ENCODE data around the gene SPOCD1.

Gene SPOCD1

DNA sequence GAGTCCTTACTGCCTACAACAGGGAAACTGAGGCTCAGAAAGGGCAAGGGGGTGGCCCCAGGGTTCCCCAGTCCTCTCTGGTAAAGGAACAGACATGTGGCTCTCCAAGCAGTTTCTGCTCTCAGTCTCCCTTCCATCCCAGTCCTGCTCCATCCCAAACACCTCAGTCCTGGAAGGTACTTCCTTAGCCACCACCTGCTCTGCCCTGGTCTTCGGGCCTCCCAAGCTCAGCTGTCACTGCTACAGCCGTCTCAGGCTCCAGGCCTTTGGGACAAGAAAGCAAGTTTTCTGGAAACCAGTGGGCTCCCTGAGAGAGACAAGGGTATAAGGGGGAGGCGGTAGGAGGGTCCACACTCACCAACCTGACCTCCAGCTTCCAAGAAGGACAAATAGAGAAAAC is 28.6 kb downstream of the SPOCD1 start:
- no peak for DNase-seq (ENCODE audit: low spot score)

DNA sequence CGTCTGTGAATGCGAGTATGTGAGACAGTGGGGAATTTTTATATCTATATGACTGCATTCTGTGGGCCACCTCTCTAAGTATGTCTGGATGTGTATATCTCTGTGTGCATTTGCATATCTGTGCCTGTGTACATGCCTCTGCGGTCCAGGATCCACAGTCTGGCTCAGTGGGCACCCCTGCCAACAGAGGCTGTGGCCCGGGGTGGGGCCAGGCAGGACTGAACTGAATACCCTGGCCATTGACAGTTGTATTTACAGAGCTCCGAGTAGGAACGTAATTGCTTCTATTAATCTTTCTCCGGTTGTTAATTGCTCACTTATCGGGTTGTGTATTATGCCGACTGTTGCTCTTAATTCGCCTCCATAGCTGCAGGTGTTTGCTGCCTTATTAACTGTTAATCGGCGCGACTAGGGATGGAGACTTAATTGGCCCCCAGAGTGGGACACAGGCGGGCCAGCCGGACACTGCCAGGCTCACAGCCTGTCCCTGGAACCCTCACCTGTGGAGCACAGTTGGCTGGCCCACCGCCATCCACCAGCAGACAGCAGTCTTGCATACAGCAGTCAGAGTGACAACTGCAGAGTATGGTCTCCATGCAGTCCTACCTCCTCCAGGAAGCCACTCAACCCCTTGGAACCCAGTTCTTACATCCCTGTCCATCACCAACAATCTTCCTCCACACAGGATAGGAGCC is 29.3 kb downstream of the SPOCD1 start:
- no peak for DNase-seq (ENCODE audit: low spot score)

DNA sequence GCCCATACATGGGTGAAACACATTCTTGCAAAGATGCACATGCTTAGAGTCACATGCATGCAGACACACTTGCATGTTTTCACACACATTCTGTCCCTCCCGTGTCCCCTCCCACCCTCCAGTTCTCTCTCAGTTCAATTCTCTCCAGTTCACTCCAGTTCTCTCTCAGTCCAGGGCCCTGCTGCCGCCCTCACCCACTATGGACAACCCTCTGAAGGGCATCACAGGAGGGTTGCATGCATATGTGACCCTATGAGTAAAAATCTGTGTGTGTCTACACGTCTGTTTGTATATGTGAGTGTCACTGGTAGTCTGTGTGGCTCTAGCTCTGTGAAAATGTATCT is 29.9 kb downstream of the SPOCD1 start:
- no peak for DNase-seq (ENCODE audit: low spot score)

DNA sequence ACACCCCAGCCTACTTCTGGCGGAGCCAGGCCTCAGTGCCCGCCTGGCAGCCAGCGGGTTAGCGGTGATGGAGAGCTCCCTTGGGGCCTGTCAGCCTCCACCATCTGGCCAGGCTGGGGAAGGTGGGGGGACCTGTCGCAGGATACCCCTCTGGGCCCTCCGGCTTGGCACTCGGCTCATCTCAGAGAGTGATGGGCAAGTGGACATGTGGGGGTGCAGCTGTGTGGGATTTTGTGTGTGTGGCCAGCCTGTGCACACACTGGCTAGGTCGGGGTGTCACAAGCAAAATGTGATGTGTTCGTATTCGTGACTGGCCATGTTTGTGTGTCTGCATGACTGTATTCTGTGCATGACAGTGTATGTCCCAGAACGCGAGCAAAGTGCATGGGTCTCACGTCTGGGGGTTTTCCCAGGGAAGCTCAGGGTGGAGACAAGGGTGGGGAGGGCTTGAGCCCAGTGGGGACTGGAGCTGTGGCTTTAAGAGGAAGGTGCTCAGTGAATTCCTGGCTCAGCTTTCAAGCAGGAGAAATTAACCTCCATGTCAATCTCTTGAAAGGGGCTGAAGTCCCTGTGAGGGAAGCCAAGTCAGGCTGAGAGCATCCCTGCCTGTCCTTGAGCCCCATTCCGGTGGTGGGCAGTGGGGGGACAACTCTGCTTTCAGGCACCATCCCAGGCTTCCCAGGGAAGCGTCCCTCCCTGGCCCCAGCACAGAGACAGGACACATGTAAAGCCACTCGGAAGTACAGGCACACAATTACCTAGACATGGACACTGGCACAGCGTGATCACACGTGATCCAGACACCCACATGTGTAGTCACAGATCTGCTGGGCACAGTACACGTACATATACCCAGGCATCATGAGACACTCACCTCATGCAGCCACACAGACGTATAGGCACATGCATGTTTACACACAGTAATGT is 30.5 kb downstream of the SPOCD1 start:
- DNase-seq (ENCODE audit: low spot score), result no peak

DNA sequence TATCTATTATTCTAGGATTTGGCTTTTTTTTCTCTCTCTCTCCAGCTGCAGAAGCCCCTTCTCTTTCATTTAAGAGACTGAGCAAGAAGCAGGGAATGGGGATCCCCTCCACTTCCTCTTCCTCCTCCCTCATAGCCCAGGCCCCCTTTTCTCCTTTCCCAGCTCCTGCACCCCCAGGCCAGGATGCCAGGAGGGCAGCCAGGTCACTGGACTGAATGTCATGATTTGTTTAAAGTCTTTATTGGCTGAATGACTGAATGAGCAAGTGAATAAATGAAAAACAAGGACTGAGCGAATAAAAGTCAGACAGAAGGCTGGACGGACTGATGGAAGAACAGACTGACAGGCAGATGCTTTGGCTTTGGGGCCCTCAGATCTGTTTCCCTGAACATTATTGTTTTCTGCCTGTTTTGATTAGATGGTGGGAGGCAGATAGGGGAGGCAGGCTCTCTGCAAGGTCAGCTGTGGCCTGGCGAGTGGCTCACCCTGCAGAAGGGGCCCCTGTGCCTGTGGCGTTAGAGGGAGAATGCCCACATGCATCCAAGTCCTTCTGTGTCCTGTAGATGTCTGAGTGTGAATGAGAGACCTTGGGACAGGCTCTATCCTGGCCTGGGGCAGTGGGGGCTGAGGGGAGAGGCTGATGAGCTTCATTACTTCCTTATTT is 31.3 kb downstream of the SPOCD1 start:
- DNase-seq (ENCODE audit: low spot score), result no peak

DNA sequence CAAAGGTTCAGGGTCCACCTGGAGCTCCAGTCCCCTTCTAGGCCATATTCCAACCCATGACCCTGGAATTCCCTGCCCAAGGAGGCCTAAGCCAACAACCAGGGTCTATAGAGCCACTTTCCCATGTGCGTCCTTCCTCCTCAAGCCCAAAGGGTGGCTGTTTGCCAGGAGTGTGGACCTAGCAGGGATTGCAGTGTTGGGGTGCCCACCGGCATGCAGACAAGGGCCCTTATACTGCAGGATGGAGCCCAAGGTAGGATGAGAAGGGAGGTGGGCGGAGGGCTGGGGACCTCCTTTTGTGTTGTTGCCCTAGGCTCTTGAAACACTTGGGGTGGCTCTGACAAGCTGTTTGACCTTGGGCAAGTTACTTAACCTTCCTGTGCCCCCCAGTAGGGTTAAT is 32.0 kb downstream of the SPOCD1 start:
- DNase-seq (ENCODE audit: low spot score), result no peak

DNA sequence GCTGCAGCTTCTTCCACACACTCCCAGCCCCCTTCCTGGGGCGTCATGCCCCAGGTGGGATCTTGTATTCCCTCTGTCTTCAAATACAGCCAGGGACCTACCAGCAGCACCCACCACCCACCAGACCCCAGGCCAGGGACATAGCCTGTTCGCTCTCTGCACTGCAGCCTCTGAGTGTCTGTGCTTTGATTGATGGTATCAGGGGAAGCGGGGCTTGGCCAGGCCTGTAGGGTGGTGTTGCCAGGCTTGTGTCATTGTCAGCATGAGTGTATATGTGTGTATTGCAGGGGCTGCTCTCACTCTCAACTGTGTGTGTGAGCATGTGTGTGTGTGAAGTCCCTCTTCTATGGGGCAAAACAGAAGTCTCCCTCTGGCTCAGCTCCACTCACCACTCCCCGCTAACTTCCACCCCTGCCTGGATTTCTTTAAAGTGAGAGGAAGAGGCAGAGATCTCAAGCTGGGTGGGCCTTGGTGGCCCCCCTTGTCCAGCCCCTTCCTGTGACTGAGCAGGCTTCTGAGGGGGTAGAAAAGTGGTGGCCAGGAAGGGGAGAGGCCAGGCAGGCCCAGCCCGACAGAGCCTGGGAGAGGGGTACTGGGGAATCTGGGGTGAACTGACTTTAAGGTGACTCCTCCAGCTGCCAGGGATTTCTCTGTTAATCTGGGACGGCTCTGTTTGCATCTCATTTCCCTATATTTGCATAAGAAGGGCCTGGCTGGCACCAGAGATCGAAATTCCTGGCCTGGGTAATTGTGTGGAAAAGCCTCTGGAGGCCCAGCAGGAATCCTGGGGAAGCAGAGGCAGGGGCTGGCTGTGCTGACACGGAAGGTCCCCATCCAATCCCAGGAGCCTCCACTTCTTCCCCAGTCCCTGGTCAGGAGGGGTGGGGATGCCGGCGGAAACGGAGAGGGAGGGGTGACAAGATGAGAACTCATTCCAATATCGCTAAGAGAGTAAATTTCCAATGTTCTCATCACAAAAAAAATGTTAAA is 33.1 kb downstream of the SPOCD1 start:
- DNase-seq (ENCODE audit: low spot score), result no peak

DNA sequence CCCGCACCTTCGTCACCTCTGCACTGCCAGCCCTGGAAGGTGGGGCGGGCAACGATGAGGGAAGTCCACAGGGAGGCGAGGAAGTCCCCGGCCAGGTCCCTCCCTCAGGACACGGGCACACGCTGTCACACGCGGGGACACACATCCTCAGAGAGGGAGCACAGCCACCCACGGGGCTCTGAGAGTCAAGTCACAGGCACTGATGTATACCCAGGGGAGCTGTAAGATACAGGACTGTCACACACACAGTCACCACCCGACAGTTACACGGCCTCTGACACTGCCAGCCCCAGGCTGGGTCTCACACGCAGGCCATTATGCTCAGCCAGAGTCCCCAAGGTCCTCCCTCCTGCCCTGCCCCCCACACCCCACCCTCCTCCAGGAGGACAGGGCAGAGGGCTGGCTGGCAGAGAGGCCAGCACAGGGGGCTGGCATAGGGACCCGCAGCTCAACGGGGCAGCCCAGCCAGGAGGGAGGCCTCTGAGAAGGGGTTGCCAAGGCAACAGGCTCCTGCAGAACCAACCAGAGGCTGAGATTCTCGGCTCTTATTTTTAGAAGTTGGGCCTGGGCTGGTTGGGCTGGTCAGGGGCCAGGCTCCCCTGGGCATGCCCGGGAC is 34.0 kb downstream of the SPOCD1 start:
- no peak for DNase-seq (ENCODE audit: low spot score)

DNA sequence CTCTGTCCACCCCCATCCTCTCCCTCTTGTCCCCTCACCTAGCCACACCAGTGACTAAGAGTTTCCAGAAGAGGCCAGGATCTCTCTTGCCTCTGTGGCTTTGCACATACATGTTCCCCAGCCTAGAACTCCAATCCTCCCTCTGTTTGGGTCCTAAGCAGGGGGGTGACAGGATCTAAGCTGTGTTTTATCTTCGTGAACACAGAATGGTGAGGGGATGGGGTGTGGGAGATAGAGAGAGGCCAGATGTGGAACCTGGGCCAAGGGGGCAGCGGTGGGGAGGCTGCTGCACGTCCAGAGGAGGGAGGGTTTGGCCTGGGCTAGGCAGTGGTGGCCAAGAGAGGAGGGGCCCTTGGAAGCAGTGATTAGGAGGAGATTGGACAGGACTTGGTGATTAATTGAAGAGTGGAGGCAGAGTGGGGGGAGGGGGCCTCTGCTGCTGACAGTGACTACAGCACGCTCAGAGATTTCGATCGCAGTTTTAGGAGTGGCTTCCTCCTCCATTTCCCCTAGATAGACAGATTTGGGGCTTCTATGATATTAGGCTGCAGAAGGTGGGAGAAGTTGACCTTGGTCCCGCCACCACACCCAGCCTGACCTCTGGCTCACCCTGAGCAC is 34.6 kb downstream of the SPOCD1 start:
- DNase-seq (ENCODE audit: low spot score), result no peak

DNA sequence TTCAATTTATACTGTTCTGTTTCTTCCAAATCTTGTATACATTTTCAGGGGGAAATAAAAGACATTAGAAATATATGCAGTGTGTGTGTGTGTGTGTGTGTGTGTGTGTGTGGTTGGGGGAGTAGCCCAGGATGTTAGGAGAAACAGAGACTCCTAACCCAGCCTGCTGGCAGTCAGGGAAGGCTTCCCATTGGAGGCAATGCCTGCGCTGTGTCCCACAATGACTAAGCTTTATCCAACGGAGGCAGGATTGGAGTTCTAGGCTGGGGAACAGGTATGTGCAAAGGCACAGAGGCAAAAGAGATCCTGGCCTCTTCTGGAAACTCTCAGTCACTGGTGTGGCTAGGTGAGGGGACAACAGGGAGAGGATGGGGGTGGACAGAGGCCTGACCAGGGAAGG is 35.2 kb downstream of the SPOCD1 start:
- no peak for DNase-seq (ENCODE audit: low spot score)

DNA sequence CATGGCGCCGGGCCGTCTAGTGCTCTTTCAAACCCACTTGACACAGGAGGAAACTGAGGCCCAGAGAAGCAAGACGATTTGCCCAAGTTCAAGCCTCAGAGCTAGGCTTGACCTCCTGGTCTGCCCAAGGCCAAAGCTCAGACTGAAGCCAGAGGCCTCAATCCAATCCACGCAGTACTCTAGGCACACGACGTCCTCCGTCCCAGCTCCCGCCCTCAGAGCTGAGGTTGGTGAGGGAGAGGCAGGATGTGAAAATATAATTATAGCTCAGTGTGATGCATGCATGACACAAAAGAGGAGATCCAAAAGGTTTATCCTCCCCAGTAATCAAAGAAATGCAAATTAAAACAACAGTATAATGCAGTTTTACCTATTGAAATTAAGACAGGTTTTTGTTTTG is 36.1 kb downstream of the SPOCD1 start:
- no peak for DNase-seq (ENCODE audit: low spot score)

DNA sequence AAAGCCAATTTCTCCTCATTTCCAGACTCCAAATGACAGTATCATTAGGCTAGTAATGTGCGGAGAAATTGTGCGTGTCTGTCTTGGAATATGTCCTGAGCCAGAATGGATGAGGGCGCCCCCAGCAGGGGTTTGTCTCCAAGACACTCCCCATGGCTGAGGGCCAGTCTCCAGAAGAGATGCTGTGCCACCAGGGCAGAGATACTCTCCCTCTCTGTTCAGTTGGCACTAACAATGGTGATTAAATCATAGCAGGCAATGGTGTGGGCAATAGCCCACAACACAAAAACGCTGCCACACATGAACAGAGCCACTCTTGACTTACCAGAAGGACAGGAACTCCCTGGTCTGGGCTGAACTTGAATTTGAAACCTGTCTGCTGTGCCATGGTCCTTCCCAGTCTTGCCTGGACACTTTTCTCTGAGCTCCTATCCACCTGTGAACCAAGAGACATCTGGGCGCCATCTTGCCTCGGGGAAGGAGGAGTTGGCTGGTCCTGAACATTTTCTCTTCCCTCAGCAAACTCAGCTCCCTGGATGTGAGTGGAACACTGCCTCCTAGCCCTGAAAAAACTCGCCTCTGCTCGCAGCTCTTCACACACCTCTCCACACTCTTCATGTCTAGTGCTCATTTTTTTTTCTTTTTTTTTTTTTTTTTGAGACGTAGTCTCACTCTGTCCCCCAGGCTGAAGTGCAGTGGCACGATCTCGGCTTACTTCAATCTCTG is 36.9 kb downstream of the SPOCD1 start:
- no peak for DNase-seq (ENCODE audit: low spot score)

DNA sequence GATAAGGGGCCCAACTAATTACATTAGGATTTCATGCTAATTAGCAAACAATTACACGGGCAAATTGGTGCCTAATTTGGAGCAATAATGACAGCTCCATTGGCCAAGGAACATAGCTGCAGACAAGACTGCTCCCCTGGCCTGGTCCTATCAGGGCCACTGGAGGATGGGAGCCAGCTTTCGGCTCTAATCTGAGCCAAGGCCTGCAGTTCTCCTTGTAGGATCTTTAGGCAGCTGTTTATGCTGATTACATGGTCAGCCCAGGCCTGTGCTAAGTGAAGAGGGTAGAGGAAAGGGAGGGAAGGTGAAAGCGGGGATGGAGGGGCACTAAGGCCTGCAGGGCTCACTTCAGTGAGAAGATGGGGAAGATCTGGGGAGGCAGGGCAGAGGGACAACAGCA is 39.3 kb downstream of the SPOCD1 start:
- no peak for DNase-seq (ENCODE audit: low spot score)

DNA sequence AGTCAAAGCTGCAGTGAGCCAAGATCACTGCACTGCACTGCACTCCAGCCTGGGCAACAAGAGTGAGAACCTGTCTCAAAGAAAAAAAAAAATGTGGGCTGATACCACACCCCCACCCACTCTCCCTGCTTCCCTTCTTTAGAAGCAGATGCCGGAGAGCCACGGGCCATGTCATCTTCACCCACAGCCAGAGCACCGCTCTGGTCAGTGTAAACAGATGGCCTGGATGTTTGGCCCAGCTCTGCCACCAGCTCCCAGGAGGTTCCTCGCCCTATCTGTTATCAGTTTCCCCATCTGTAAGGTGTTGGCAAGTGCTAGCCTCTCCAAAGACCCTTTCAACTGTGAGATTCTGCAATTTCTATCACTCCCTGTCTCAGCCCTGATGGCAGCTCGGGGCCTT is 39.8 kb downstream of the SPOCD1 start:
- no peak for DNase-seq (ENCODE audit: low spot score)

DNA sequence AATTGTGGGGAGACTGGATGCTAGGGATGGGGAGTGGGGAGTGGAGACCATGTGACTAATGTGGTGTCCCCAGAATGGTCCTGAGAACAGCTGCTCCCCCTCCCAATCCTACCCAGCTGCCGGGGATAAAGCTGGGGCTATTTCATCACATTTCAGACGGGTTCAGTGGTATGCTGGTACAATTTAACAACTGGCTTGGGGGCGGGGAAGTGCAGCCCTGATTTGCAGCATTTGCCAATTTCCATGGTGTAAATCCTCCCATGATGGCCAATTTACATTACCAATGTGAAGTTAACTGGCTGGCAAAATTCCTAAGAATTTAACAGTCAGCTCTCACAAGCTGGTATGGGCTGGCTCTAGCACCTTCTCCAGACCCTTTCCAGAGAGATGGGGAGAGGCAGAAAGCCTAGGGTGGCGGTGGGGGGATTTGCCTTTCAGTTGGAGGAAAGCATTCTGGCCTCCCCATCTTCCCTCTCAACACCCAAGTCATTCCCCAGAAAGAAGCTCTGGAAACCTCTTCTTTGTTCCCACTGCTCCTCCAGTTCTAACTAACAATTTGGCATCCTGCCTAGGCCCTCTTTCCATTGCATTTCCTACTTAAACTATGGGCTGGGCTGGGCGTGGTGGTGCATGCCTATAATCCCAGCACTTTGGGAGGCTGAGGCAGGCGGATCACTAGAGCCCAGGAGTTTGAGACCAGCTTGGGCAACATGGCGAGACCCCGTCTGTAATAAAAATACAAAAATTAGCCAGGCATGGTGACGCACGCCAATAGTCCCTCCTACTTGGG is 40.4 kb downstream of the SPOCD1 start:
- DNase-seq (ENCODE audit: low spot score), result no peak

DNA sequence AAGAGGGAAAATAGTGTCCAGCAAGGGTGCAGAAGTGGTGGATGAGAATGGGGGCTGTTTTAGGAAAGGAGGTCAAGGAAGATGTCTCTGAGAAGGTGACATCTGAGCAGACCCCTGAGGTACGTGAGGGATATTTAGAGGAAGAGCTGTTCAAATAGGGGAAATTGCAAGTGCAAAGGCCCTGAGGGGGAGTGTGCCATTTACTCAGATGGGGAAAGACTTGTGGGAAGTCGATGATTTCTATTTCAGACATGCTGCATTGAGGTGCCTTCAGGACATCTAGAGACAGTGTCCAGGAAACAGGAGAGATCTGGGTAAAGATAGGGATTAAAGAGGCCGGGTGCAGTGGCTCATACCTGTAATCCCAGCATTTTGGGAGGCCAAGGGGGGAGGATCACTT is 41.3 kb downstream of the SPOCD1 start:
- no peak for DNase-seq (ENCODE audit: low spot score)

DNA sequence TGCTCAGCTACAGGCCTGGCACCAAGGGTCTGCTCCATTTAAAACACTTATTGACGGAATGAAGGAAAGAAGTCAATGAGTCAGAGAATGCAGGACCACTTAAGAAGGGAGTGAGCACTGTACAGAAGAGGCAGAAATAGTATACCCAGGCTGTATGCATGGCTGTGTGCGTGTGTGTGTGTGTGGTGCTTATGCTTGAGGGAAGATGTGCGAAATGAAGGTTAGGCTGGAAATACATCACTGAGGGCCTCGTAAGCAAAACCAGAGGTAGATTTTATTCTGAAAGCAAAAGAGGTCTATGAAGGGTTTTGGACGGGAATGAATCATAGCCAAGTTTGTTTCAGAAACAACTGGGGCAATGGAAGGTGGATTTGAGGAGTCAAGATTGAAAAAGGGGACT is 42.0 kb downstream of the SPOCD1 start:
- DNase-seq (ENCODE audit: low spot score), result no peak

DNA sequence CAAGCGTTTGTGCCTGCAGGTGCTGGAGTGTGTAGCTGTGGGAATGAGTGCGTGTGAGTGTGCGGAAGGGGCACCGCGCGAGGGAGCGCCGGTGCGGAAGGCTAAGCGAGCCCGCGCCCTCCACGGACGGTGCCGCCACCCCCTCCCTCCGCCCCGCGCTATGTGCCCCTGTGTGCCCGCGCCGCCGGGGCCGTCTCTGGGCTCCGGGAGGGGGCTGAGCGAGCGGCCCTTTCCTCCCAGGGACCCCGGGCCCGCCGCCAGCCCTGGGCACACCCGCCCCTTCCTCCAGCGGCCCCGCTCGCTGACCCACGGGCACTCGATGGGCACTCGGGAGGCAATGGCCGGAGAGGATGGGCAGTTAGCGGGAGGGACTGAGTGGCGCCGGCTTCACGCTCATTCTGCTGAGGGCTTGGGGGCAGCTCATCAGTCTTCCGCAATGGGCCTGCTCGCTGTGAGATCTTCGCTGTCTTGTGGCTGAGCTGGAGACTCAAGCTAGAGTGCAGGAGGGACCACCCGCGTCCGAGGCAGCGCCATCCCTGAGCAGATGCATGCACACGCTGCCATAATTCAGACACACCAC is 43.1 kb downstream of the SPOCD1 start:
- no peak for DNase-seq (ENCODE audit: low spot score)

All from kidney capillary endothelial cell (primary cell).